ENCODE measurements around the gene AAK1. TPM values are rescaled to one million over a fixed set of nuclear protein-coding genes. Genes with fewer than 3 reads are reported as not detected.

AAK1 gene
- total and polyA plus RNA-seq, 2 of the 13 experiments (the other 11 are each of a cell fraction or from before 2014, with no cell fraction given), result 9.8 to 10.3 TPM

DNA sequence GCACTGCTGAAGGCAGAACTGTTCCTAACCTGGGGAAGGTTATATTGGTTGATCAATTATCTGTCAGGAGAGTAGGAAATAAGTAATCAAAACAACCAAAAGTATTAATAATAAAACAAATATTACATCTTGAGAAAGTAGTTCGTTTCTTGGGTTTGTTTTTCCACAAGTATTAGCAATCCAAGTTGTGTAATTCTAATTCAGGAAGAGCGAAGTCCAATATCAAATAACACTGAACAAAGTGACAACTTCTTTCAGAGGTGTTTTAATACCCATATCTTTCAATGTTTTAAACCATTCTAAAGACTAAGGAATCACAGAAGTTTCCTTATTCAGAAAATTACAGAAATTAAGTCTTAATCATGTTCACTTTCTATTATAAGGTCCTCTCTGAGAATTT lies 171.7 kb downstream of the AAK1 start:
- Histone ChIP-seq H3K36me3 (replicated peaks in 1 of 2; ENCODE audit: control insufficient read depth in 1 of 2, insufficient read depth in 2 of 2, low read length in 2 of 2) (no peaks in the 10 kb centered on the region), H3K4me1 (ENCODE audit: insufficient read depth, low read length) (no peaks in the 10 kb centered on the region), H3K27me3 (ENCODE audit: control insufficient read depth in 1 of 2, insufficient read depth in 2 of 2, low read length in 2 of 2) (no peaks in the 10 kb centered on the region), H3K27ac (ENCODE audit: extremely low read length, insufficient read depth, low read length) (no peak overlapping the region), H3K9ac (ENCODE audit: insufficient read depth, low read depth, low read length) (no peak overlapping the region), H3K79me2 (ENCODE audit: insufficient read depth, low read length) (no peaks in the 10 kb centered on the region), H4K20me1 (ENCODE audit: insufficient read depth, low read length) (no peaks in the 10 kb centered on the region), H3K4me3 (replicated peaks in 1 of 3; ENCODE audit: insufficient read depth in 1 of 3, low read depth in 2 of 3, low read length in 3 of 3) (no peak overlapping the region), H2AFZ (ENCODE audit: low read length) (no peak overlapping the region), H3K9me3 (ENCODE audit: low read length) (no peaks in the 10 kb centered on the region), H3K4me2 (ENCODE audit: low read depth, low read length) (no peak overlapping the region)
- intact Hi-C loops (cut with micrococcal nuclease; ENCODE audit: unreplicated experiment), result no loop called here
- ATAC-seq (no peak), DNase-seq (ENCODE audit: low spot score) (no peak), FAIRE-seq (no peak)
- ChIA-PET POLR2A (no interaction called here), CTCF (ENCODE audit: low intra/inter-chr PET ratio, low total read pairs) (no interaction called here)
- in situ Hi-C loops (cut with HindIII; ENCODE audit: extremely low pct_ligation_motif_present, low pct_unique_long_range_greater_than_20kb), result no loop called here
- WGBS (ENCODE audit: low lambda C conversion rate), result 72% methylated on average over 2 of the region's 2 CpGs
- no TSS peak for BruUV-seq (replicated peaks)
- TF ChIP-seq FOXK2 (IDR thresholded peaks at IDR 0.05) (no peak), MBNL3 (CRISPR knock-in tag; conservative IDR thresholded peaks at IDR 0.05) (no peak), ZC3H13 (CRISPR knock-in tag; IDR thresholded peaks at IDR 0.05) (no peak), ZMYM2 (CRISPR knock-in tag; IDR thresholded peaks at IDR 0.05) (no peak), SMARCE1 (IDR thresholded peaks at IDR 0.05; ENCODE audit: borderline replicate concordance) (no peak), SOX13 (IDR thresholded peaks at IDR 0.05) (no peak), SOX13 (CRISPR knock-in tag; conservative IDR thresholded peaks at IDR 0.05 in 1 of 2, IDR thresholded peaks at IDR 0.05 in 1 of 2) (no peak), REPIN1 (CRISPR knock-in tag; IDR thresholded peaks at IDR 0.05; ENCODE audit: borderline replicate concordance, low read depth) (no peak), ZNF484 (CRISPR knock-in tag; IDR thresholded peaks at IDR 0.05; ENCODE audit: borderline replicate concordance, low read depth) (no peak), ZNF557 (CRISPR knock-in tag; IDR thresholded peaks at IDR 0.05) (no peak), ZNF709 (CRISPR knock-in tag; IDR thresholded peaks at IDR 0.05) (no peak), SRSF1 (optimal IDR thresholded peaks at IDR 0.05; ENCODE audit: low read depth, low read length) (no peak), EEA1 (CRISPR knock-in tag; IDR thresholded peaks at IDR 0.05; ENCODE audit: borderline replicate concordance) (no peak)
- TF ChIP-seq, protein P1, sequence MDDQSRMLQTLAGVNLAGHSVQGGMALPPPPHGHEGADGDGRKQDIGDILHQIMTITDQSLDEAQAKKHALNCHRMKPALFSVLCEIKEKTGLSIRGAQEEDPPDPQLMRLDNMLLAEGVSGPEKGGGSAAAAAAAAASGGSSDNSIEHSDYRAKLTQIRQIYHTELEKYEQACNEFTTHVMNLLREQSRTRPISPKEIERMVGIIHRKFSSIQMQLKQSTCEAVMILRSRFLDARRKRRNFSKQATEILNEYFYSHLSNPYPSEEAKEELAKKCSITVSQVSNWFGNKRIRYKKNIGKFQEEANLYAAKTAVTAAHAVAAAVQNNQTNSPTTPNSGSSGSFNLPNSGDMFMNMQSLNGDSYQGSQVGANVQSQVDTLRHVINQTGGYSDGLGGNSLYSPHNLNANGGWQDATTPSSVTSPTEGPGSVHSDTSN (CRISPR knock-in tag; IDR thresholded peaks at IDR 0.05; ENCODE audit: borderline replicate concordance), result no peak
- TF ChIP-seq, protein P2, sequence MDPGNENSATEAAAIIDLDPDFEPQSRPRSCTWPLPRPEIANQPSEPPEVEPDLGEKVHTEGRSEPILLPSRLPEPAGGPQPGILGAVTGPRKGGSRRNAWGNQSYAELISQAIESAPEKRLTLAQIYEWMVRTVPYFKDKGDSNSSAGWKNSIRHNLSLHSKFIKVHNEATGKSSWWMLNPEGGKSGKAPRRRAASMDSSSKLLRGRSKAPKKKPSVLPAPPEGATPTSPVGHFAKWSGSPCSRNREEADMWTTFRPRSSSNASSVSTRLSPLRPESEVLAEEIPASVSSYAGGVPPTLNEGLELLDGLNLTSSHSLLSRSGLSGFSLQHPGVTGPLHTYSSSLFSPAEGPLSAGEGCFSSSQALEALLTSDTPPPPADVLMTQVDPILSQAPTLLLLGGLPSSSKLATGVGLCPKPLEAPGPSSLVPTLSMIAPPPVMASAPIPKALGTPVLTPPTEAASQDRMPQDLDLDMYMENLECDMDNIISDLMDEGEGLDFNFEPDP (CRISPR knock-in tag; conservative IDR thresholded peaks at IDR 0.05), result no peak
- TF ChIP-seq, protein P3, sequence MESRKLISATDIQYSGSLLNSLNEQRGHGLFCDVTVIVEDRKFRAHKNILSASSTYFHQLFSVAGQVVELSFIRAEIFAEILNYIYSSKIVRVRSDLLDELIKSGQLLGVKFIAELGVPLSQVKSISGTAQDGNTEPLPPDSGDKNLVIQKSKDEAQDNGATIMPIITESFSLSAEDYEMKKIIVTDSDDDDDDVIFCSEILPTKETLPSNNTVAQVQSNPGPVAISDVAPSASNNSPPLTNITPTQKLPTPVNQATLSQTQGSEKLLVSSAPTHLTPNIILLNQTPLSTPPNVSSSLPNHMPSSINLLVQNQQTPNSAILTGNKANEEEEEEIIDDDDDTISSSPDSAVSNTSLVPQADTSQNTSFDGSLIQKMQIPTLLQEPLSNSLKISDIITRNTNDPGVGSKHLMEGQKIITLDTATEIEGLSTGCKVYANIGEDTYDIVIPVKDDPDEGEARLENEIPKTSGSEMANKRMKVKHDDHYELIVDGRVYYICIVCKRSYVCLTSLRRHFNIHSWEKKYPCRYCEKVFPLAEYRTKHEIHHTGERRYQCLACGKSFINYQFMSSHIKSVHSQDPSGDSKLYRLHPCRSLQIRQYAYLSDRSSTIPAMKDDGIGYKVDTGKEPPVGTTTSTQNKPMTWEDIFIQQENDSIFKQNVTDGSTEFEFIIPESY (CRISPR knock-in tag; IDR thresholded peaks at IDR 0.05), result no peak
- TF ChIP-seq, protein P4, sequence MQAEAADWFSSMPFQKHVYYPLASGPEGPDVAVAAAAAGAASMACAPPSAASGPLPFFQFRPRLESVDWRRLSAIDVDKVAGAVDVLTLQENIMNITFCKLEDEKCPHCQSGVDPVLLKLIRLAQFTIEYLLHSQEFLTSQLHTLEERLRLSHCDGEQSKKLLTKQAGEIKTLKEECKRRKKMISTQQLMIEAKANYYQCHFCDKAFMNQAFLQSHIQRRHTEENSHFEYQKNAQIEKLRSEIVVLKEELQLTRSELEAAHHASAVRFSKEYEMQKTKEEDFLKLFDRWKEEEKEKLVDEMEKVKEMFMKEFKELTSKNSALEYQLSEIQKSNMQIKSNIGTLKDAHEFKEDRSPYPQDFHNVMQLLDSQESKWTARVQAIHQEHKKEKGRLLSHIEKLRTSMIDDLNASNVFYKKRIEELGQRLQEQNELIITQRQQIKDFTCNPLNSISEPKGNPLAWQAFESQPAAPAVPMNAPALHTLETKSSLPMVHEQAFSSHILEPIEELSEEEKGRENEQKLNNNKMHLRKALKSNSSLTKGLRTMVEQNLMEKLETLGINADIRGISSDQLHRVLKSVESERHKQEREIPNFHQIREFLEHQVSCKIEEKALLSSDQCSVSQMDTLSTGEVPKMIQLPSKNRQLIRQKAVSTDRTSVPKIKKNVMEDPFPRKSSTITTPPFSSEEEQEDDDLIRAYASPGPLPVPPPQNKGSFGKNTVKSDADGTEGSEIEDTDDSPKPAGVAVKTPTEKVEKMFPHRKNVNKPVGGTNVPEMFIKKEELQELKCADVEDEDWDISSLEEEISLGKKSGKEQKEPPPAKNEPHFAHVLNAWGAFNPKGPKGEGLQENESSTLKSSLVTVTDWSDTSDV (CRISPR knock-in tag; IDR thresholded peaks at IDR 0.05), result no peak
- TF ChIP-seq, protein P5, sequence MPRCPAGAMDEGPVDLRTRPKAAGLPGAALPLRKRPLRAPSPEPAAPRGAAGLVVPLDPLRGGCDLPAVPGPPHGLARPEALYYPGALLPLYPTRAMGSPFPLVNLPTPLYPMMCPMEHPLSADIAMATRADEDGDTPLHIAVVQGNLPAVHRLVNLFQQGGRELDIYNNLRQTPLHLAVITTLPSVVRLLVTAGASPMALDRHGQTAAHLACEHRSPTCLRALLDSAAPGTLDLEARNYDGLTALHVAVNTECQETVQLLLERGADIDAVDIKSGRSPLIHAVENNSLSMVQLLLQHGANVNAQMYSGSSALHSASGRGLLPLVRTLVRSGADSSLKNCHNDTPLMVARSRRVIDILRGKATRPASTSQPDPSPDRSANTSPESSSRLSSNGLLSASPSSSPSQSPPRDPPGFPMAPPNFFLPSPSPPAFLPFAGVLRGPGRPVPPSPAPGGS (CRISPR knock-in tag; IDR thresholded peaks at IDR 0.05), result no peak
